ENCODE data around the gene CTBP2.

GRCh38 chr10:125010362-125010761, 150.0 kb downstream of the CTBP2 start:
- TF ChIP-seq CTCF (IDR thresholded peaks at IDR 0.05) (no peak), POLR2A (IDR thresholded peaks at IDR 0.05) (no peak)

Data from right lobe of liver (tissue), 4 donors.